Heart left ventricle (tissue), 16 donors: ENCODE data around the gene DYNLL1. TPM values are rescaled to one million over a fixed set of nuclear protein-coding genes. Genes with fewer than 3 reads are reported as not detected.
"Not testable (repeated sequence)": the region's sequence is repeated elsewhere in the genome, so short reads cannot be mapped to it uniquely, and the experiment has no call there.

Experiments used
- ATAC-seq, 4 donors: fragments of 200-7000 bp; cut with Tn5 transposase; one replicate each; pipeline ENCODE4 v1.9.1; 2020 to 2022; ENCODE audit warnings: moderate library complexity in 4 of 4, mild to moderate bottlenecking in 3 of 4, moderate number of reproducible peaks in 1 of 4
- DNase-seq, 5 donors: peaks; one replicate each; pipeline ENCODE4 v3.0.0-alpha.2; 2020
- H3K27ac ChIP-seq, 12 donors: fragments of 200-600 bp; sonication (generic) in 4 of 12; one replicate each; pipeline versions ENCODE4 v1.5.0 to v1.8.0; 2016 to 2022; ENCODE audit warnings: mild to moderate bottlenecking in 2 of 12
- H3K27me3 ChIP-seq, 9 donors: fragments of 200-600 bp; sonication (generic) in 2 of 9; one replicate each; pipeline versions ENCODE4 v1.5.1 to v1.8.0; 2016 to 2022; ENCODE audit warnings: mild to moderate bottlenecking in 3 of 9
- H3K36me3 ChIP-seq, 9 donors: fragments of 200-600 bp; sonication (generic) in 2 of 9; one replicate each; pipeline versions ENCODE4 v1.5.0 to v1.8.0; 2018 to 2022; ENCODE audit warnings: mild to moderate bottlenecking in 2 of 9
- H3K4me1 ChIP-seq, 12 donors: fragments of 200-600 bp; sonication (generic) in 4 of 12; one replicate each; pipeline versions ENCODE4 v1.5.0 to v1.8.0; 2016 to 2022; ENCODE audit warnings: mild to moderate bottlenecking in 3 of 12
- H3K4me3 ChIP-seq, 12 donors: fragments of 200-600 bp; sonication (generic) in 4 of 12; one replicate each; pipeline versions ENCODE4 v1.5.0 to v1.8.0; 2017 to 2022; ENCODE audit warnings: mild to moderate bottlenecking in 9 of 12, moderate library complexity in 4 of 12
- H3K9me3 ChIP-seq, 12 donors: fragments of 200-600 bp; sonication (generic) in 4 of 12; one replicate each; pipeline versions ENCODE4 v1.5.0 to v1.8.0; 2016 to 2022; ENCODE audit warnings: mild to moderate bottlenecking in 1 of 12
- POLR2A ChIP-seq, 2 donors: fragments of 450-650 bp; IDR thresholded peaks; one replicate each; pipeline ENCODE4 v1.6.1; 2017; ENCODE audit warnings: antibody characterized with exemption in 2 of 2, mild to moderate bottlenecking in 2 of 2, moderate library complexity in 2 of 2
- WGBS, 4 donors: extraction: QIAGEN DNeasy Blood & Tissue Kit in 2 of 4; methylation state at CpG; one replicate each; pipeline versions ENCODE4 v1.1.5 to v1.1.7; 2013 to 2018; 5-methylcytosine and 5-hydroxymethylcytosine counted together
- intact Hi-C, 10 donors: fragments of 100-400 bp; cut with DNase I; formaldehyde crosslinking; loops; one replicate each; pipeline versions ENCODE4 v1.11.1 to v1.14.2; 2022
- polyA plus RNA-seq, 2 donors: library from polyadenylated mRNA; stranded (reverse); fragments of 200-250 nt; gene quantifications; one replicate each; pipeline ENCODE4 v1.2.3, GENCODE V29; 2013
- total RNA-seq, 9 donors: library from RNA; depleted of rRNA in 2 of 9; stranded (reverse); fragments of >200 nt in 2 of 9; fragmentation: NEBNext Ultra II Directional in 3 of 9; extraction: Animal tissue kit (Norgen Biotek cat#: 25700) in 3 of 9; gene quantifications; one replicate each; pipeline versions ENCODE4 v1.1.0 to v1.2.4, GENCODE V29; 2016 to 2023
- TF ChIP-seq, protein P1 (sequence below), 12 donors: fragments of 200-600 bp; sonication (generic) in 4 of 12; IDR thresholded peaks; one replicate each; pipeline versions ENCODE4 v1.5.0 to v1.8.0; 2018 to 2022; ENCODE audit warnings: antibody characterized with exemption in 12 of 12, mild to moderate bottlenecking in 5 of 12
- donor health status: ischemic (EF 13 %, LVEDD 7.1; RV severe dilation, severe dysfunction).
- donor health status: healthy with polysubstance abuse.
- donor health status: DM: no; HTN: yes; CAD: no.
- donor health status: DM: no; HTN: no; CAD: no.
- donor health status: ischemic (EF 25% LVEDD 6.9; RV normal size, moderate dysfunction).
- donor health status: ischemic (EF 25% LVEDD 5.7; RV mildly dilated, moderate dysfunction).
- donor health status: healthy.
- donor health status: DM: yes; HTN: yes; CAD: no.
- donor health status: ischemic (EF 35%, LVEDD 5.7; RV mildly dilated, moderate dysfunction).
- donor health status: nonischemic (EF 11% LVEDD 7.7; RV severe dilation, severe dysfunction).
- donor health status: DM: yes; HTN: yes; CAD: no.
- donor health status: PGD.
- donor health status: ischemic (EF 29% LVEDD 5.4; RV normal size, mild dysfunction).
- donor health status: nonischemic (EF 23%, LVEDD 6.1; RV moderate dilation, normal function).

DYNLL1 gene
- total and polyA plus RNA-seq, 11 donors = 92.2 to 320 (median 148) TPM

DNA sequence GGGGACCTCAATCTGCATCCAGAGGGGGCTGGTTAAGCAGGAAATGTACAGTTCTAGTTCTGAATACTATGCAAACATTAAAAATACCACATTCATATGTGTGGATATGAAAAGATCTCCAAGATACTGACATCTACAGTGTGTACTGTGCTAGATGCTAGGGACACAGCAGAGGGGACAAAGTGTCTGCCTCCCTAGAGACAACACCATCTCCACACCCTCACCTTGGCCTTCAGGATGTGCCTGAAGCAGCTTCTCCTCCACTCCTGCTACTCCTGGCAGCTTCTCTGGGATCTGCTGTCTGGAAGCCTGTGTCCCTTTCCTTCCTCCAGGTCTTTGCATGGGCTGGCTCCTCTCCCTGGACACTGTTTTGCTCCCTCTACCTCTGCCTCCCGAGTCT lies 15.7 kb upstream of the DYNLL1 start:
- 69 to 81% (median 74%) methylated on average over 1 of the region's 1 CpG for WGBS, 4 donors
- TF ChIP-seq POLR2A (IDR thresholded peaks at IDR 0.05) = no peak
- TF ChIP-seq, protein P1, sequence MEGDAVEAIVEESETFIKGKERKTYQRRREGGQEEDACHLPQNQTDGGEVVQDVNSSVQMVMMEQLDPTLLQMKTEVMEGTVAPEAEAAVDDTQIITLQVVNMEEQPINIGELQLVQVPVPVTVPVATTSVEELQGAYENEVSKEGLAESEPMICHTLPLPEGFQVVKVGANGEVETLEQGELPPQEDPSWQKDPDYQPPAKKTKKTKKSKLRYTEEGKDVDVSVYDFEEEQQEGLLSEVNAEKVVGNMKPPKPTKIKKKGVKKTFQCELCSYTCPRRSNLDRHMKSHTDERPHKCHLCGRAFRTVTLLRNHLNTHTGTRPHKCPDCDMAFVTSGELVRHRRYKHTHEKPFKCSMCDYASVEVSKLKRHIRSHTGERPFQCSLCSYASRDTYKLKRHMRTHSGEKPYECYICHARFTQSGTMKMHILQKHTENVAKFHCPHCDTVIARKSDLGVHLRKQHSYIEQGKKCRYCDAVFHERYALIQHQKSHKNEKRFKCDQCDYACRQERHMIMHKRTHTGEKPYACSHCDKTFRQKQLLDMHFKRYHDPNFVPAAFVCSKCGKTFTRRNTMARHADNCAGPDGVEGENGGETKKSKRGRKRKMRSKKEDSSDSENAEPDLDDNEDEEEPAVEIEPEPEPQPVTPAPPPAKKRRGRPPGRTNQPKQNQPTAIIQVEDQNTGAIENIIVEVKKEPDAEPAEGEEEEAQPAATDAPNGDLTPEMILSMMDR (IDR thresholded peaks at IDR 0.05) = no peak
- H3K9me3 ChIP-seq = no peaks in the 10 kb centered on the region
- no peaks in the 10 kb centered on the region for H3K27me3 ChIP-seq
- intact Hi-C loops = no loop called here
- peaks cover 0 to 7% (median 0%) of the 10 kb centered on the region in 9 donors for H3K36me3 ChIP-seq
- peak overlapping the region in 1 of 12 donors; percentile 38 for H3K27ac ChIP-seq
- H3K4me3 ChIP-seq = no peak overlapping the region
- ATAC-seq (no peak), DNase-seq (no peak)
- no peaks in the 10 kb centered on the region for H3K4me1 ChIP-seq

DNA sequence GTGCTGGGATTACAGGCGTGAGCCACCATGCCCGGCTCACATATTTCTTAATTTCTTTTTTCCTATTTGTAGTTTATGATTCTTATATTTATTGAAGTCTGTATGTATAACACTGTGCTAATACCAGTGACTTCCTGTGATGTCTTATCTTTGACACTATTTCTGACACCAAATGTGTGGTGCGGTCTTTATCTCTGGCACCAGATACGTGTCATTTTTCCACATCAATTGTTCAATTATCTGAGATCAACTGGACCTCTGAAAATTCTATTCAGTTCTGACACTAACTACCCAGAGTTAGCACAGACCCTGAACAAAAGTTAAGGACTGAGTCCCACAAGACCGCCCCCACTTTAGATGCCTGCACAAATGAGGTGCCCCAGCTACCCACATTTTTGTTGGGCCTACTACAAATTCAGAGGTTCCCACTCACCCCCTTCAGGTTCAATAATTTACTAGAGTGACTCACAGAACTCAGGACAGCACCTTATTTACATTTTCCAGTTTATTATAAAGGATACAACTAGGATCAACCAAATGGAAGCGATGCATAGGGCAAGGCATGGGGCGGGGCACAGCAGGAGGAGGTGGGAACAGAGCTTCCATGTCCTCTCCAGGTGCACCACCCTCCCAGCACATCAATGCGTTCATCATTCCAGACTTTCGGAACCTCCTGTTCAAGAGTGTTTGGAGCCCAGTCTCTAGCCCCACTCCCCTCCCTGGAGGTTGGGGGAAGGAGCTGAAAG lies 14.7 kb upstream of the DYNLL1 start:
- no peak for ATAC-seq
- Histone ChIP-seq H3K36me3 (peaks cover 0 to 7% (median 0%) of the 10 kb centered on the region in 9 donors), H3K4me1 (no peaks in the 10 kb centered on the region), H3K9me3 (no peaks in the 10 kb centered on the region), H3K4me3 (no peak overlapping the region), H3K27me3 (no peaks in the 10 kb centered on the region), H3K27ac (peak overlapping the region in 1 of 12 donors; percentile 38)
- TF ChIP-seq POLR2A (IDR thresholded peaks at IDR 0.05) = no peak
- TF ChIP-seq, protein P1 (IDR thresholded peaks at IDR 0.05) = no peak
- 92 to 96% (median 95%) methylated on average over 9 of the region's 9 CpGs for WGBS, 4 donors
- DNase-seq = no peak
- intact Hi-C loops = no loop called here

DNA sequence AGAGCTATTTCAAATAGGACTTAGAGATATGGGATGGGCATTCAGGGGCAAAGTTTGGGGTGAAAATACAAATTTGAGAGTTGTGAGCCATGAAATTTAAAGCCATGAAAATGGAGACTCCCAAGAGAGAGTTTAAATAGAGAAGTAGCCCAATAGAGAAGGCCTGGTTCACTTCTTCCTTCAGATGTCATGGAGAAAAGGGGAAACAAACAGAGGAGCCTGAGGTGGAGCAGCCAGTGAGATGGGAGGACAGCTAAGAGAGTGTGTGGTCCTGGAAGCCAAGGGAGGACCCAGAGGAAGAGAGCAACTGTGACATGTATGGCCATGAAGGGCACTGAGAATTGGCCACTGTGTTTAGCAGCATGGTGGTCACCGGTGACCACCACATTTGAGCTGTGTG lies 12.3 kb upstream of the DYNLL1 start:
- Histone ChIP-seq H3K4me3 (no peak overlapping the region), H3K27ac (no peak overlapping the region), H3K36me3 (peaks cover 0 to 7% (median 0%) of the 10 kb centered on the region in 9 donors), H3K4me1 (peaks cover 0 to 6% (median 0%) of the 10 kb centered on the region in 12 donors), H3K9me3 (no peaks in the 10 kb centered on the region), H3K27me3 (no peaks in the 10 kb centered on the region)
- no peak for DNase-seq
- no peak for ATAC-seq
- WGBS, 4 donors = 92 to 100% (median 98%) methylated on average over 1 of the region's 1 CpG
- no peak for TF ChIP-seq POLR2A (IDR thresholded peaks at IDR 0.05)
- TF ChIP-seq, protein P1 (IDR thresholded peaks at IDR 0.05) = no peak
- intact Hi-C loops = no loop called here

DNA sequence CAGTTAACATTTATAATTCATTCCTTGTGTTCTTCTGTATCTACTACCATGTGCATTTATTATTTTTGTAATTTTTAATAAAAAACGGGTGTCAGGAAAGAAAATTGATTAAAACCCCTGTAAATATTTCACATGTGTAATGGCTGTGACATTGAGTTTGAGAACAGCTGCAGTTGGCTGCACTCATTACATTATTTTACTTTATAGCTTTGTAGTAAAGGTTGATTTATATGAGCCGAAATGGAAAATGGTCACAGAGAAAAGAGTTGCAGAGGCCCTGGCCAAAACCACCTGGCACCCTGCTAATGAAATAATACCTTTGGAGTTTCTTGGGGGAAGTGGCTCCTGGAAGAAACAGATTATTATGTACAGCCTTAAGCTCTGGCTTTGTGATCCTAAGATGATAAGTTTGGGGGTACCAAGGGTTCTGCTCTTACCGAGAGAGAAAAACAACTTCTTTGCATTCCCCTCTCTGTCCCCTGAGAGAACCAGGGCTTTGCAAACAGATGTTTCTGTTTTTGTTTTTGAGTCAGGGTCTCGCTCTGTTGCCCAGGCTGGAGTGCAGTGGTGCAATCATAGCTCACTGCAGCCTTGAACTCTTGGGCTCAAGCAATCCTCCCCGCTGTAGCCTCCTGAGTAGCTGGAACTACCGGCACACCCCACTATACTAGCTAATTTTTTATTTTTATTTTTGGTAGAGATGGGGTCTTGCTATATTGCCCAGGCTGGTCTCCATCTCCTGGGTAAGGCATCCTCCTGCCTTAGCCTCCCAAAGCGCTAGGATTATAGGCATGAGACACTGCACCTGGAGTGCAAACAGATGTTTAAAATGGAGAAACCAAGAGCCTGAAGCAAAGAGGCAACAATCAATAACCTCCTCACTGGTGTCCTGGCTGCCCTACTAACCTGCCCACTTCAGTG lies 9.7 kb upstream of the DYNLL1 start:
- WGBS, 4 donors = 88 to 93% (median 92%) methylated on average over 7 of the region's 7 CpGs
- no peak for ATAC-seq

DNA sequence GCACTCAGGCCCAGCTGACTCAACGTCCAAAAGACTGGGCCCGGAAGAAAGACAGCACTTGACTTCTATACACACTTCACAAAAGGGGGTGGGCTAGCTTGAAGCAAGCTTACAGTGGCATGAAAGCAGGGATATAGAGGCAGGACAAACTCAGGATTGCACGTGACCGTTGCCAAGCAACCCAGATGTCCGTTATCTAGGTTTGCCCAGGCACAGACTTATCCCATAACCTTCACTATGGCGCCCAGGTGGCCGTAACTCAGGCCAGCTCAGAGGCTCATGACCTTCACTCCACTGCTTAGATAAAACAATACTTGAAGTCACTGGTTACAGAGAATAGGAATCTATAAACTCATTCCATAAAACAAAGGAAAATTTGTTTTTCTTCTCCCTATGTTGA lies 8.4 kb upstream of the DYNLL1 start:
- H3K4me3 ChIP-seq, H3K36me3 ChIP-seq, H3K4me1 ChIP-seq, DNase-seq, H3K9me3 ChIP-seq, intact Hi-C loops, H3K27me3 ChIP-seq, H3K27ac ChIP-seq: not testable (repeated sequence)
- ATAC-seq = peak in 1 of 4 donors; percentile 37
- WGBS, 4 donors = 62 to 81% (median 69%) methylated on average over 7 of the region's 7 CpGs

More for the DNA sequence above, 9.7 kb upstream of the DYNLL1 start:
- no peak for DNase-seq
- Histone ChIP-seq H3K27me3 (no peaks in the 10 kb centered on the region), H3K4me3 (no peak overlapping the region), H3K36me3 (peaks cover 0 to 10% (median 2%) of the 10 kb centered on the region in 9 donors), H3K27ac (no peak overlapping the region), H3K4me1 (peaks cover 0 to 6% (median 0%) of the 10 kb centered on the region in 12 donors), H3K9me3 (no peaks in the 10 kb centered on the region)
- TF ChIP-seq, protein P1 (IDR thresholded peaks at IDR 0.05) = no peak
- no peak for TF ChIP-seq POLR2A (IDR thresholded peaks at IDR 0.05)
- intact Hi-C loops = no loop called here
